HG03571 (cell line): ENCODE data around the gene CATSPER3.

Source experiments
- ATAC-seq: cut with Tn5 transposase; IDR thresholded peaks from one replicate; pipeline ENCODE4 v1.9.1; 2021; ENCODE audit not compliant: unreplicated experiment

Gene CATSPER3

DNA sequence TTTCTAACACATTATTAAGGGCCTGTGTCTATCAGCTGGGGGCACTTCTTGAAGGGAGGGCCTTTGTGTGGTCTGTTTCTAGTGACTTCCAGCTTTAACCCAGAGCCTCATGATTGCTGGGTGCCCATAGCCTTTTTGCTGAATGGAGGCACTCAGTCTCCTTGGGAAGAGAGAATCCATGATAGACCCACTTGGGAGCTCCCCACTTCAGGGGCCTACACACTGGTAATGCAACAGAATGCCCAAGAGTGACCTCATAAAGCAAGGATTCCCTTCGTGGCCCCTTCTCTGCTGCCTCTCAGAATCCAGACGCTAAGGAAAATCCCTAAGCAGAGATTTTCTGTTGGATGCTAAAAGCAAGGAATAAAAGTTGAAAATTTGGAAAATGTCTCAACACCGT is at the start of gene CATSPER3:
CATSPER3 (plus strand) TSS at position 301 of the 400 bp plus-strand sequence; CDS start at position 386, 85 bp downstream.
- ATAC-seq: no peak

DNA sequence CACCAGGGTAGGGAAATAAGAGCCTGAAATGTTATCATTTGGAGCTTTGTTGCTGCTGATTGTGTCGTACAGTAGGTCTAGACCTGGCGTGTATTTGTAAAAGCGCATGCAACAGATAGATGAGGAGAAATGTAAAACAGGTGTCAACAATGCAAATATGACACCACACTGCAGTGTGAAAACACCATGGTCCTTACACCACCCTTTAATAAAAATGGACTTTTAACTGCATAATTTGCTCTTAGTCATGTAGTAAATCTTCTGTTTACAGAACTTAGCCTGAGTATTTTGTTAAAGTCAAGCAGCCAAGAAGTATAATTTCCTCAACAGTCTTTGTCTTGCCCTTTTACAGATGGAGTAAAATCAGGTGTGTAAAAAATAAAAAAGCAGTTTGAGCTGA is 48.8 kb upstream of the CATSPER3 start:
- no peak for ATAC-seq

DNA sequence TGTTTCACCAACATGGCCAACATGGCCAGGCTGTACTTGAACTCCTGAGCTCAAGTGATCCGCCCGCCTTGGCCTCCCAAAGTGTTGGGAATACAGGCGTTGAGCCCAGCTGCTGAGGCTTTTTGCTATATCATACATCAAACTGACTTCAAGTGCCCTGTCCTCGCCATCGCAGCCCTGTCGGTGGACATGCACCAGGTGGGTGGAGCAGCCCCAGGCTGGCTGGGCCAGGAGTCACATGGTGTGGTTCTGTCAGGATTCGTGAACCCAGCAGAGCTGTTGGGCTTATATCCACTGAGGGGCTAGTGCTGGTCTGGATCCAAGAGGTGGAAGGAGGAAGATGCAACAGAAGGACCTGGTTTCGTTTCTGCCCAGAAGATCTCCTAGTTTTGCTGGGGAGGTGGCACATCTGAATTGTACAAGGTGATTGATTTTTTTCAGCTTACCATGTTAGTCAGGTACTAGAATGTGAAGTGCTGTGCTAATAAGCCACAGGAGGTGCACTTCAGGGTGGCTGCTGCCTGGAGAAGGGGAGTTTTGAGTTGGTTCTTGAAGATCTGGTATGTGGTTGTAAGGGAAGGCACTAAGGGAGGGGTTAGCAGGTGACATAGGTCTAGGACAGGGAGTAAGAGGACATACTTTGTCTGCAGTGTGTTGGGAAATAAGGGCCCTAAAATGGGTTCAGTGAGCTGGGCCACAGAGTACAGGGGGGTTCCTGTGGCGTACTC is 46.7 kb upstream of the CATSPER3 start:
- ATAC-seq: no peak

DNA sequence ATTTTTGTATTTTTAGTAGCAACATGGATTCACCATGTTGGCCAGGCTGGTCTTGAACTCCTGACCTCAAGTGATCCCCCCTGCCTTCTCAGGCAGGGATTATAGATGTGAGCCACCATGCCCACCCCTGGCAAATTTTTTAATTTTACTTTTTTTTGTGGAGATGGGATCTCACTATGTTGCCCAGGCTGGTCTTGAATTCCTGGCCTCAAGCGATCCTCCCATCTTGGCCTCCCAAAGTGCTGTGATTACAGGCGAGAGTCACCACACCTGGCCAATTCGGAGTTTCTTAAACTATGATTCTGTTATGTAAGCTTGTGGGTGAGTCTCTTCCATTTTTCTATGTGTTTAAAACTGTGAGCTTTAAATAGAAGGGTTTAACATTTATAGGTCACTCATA is 35.2 kb upstream of the CATSPER3 start:
- no peak for ATAC-seq

DNA sequence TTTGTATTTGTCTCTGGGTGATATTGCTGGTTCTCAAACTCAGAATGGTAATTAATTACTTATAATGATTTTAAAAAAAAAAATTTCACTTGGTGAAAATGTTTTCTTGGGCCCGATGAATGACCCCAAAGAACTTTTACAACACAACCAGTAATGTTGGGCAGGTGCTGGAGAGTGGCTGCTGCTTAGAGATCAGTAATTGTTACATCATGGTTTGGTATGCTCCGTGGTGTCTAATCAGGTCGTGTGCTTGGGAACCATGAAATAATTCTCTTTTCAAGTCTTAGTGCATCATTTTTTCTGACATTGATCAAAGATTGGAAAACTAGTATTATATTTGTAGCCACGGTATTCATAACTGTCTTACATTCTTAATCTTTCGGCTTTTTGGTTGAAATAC is 33.5 kb upstream of the CATSPER3 start:
- ATAC-seq: no peak

DNA sequence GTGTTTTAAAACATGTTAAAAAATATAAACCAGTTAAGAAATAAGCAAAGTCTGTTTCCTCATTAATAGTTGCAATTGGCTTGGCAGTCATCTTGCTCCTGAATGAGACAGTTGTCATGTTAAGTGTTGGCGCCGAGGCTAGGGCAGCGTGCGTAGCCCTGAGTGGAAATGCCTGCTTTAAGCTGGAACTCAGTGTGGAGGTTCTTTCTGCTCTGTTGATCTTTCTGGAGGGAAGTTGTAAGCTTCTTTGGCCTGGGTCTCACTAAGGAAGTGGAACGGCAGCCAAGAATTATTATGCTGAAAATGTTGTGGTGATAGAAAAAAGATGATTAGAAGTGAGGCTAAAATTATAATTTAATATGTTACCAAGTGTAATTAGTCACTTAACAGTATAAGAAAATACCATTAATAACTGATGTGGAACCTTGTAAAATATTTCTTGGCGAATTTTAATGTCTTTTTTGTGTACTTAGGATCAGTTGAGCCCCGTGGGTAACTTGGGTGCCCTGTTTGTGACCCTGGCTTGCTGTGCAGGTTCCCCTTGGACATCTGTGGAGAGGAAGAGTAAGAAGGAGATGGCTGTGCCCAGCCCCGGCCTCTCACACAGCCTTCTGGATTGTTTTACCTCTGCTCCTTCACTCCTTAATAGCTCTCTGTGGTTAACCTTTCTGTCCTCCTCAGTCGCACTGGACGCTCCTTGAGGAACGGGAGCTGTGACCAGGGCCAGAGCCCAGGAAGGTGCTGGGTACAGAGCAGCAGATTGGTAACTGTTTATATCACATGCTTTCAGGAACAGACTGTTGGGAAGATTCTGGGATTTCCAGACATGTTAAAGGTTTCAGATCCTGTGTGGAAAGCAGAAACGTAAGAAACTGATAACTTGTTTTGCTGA is 31.8 kb upstream of the CATSPER3 start:
- no peak for ATAC-seq

DNA sequence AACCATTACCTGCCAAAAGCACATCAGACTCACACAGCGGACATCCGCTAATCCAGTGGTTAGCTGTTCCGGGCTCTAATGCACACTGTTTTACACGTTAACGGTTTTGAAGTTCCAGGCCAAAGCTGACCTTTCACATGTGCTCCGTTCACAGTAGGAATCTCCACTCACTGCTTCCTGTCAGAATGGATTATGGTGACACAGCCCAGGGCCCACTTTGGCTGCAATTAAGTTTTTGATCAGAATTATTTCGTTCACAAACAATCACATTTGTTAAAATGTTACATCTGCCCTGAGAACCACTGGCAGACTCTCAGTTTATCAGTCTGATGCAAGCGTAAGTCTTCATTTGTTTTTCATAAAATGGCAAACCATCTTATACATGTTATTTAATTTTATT is 30.2 kb upstream of the CATSPER3 start:
- ATAC-seq: no peak

DNA sequence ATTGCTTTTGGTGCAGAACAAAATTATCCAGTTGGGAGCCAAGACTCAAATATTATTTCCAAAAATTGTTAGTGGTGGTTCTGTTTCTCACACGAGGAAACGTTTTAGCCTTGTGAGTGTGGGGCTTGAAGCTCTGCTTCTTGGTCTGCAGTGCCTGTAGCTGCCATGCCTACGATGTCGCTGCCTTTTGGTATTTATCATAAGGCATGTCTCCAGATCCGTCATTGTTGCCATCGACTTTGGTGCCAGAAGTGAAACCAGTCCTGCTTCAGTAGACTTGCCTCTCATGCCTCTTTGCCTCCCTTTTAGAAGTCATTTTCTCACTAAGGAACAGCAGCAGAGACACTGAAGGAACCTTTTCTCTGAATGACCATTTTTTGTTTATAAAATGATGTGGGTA is 29.7 kb upstream of the CATSPER3 start:
- ATAC-seq: no peak

DNA sequence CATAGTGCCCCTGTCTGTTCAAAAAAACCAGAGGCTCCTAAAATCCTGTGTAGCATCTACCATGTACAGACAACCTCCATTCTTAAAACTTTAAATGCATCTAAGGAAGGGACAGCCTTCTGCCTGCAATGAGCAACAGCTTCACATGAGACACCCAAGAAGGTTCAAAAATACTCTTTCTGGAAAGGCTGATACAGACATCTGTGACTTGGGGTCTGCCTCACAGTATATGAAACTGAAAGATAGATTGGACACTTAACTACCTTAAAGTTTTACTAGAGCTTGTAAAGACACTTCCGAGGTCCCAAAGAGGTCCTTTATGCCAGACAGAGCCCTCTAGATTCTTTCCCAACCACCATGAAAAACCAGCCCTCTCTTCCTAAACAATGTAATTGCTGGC is 28.2 kb upstream of the CATSPER3 start:
- ATAC-seq: no peak

DNA sequence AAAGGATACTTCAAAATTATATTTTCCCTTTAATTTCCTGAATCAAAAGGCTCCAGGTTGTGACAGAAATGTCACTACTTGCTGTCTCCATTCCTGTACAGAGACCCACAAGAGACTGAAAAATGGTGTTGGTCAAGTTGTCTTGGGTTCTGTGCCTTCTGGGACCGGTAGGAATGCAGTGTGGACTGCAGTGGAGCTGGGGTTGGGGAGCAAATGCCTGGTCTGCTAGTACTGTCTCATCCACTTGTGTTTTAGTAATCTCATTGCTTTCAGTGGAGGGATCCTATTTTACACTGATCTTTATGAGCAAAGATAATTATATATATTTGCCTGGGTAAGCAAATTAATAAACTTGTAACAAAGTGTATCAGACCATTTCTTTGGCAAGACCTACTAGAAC is 24.2 kb upstream of the CATSPER3 start:
- ATAC-seq: no peak

DNA sequence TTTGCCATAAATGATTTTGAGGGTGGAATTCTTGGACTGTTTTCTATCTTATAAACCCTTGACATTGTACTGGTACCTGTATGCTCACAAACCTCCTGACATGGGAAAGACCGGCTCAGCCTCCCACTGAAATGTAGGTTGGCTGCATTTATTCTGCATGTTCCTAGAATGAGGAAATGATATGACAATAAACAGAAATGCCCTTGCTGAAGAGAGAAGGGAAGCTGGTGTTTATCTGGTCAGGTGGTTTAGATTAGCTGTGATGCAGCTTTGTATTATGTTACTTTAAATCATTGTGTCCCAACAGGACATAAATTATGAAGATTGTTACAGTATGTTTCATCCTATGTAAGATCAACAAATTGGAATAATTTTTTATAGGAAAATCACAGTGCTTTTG is 23.1 kb upstream of the CATSPER3 start:
- ATAC-seq: no peak

DNA sequence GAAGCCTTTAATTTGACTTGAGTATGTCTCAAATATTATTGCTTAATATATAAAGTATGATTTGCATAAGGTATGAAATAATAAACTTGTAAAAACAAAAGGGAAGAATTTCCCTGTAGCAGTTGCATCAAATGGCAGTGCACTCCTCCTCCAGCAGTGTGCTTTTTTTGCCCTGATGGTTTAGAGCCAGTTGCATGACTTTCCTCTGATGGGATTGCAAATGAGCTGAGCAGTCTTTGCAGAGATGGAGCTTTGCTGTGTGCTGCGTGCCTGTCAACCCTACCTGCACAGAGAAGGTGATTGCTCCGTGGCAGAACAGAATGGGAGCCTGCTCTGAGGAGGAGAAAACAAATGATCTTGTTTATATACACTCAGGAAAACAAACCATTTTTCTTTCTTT is 22.7 kb upstream of the CATSPER3 start:
- no peak for ATAC-seq

DNA sequence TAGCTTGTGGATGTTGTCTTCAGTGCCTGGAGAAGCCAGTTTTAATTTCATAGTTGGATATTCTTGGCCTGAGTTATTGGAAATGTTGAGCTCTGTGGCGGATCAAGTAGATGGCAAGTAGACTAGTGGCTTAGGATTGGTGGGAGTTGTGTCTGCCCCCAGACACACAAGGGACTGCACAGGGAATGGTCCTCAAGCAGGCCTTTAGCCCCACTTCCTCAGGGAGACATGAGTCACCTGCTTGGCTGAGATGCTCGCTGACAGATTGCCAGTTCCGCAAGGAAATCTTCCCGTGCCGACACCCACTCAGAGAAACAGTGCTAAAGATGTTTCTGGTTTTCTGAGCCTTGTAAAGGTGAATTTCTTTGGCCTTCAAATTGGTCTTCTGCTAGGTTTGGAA is 18.8 kb upstream of the CATSPER3 start:
- ATAC-seq: no peak

DNA sequence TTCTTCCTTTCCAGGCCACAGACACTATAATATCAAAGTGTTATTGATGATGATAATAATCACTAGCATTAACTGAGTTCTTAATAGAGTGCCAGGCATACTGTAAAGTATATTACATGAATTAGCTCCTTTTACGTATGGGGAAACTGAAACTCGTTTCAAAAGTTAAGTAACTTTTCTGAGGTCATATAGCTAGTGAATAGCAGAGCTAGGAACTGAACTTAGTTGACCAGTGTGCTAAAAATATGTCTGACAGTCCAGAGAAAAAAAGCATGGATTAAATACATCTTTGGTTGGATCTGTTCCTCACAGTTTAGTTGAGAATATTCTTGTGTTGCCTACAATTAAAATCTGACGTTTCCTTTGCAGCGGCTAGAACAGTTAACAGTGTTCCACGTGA is 18.4 kb upstream of the CATSPER3 start:
- no peak for ATAC-seq

DNA sequence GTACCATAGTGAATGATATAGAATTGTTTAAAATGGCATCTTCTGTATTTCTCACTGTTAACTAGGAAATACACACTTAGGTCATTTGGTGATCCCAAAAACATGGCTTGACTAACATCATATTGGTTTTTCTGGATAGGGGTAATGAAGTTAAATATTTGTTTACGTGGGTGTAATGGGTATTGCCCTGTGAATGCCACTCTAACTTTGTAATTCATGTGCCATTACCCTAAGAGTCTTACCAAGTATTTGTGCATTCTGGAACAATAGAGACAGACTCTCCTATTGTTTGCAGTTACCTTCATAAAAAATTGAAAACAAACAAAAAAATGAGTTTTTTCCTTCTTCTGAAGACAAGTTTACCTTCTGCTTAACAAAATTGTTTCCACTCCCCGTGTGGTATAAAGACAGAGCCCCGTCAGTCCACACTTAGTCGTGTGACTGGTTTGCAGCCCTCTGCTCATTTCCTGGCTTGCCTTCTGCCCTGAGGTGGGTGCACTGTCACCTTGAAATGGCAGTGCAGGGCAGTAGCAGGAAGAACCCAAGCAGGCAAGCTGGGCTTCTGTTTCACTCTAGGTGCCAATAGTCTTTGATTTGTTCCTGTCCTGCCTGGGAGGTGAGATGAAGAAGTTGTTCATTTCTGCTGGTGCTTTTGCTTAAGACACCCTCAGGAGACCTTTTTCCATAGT is 9.6 kb upstream of the CATSPER3 start:
- no peak for ATAC-seq

DNA sequence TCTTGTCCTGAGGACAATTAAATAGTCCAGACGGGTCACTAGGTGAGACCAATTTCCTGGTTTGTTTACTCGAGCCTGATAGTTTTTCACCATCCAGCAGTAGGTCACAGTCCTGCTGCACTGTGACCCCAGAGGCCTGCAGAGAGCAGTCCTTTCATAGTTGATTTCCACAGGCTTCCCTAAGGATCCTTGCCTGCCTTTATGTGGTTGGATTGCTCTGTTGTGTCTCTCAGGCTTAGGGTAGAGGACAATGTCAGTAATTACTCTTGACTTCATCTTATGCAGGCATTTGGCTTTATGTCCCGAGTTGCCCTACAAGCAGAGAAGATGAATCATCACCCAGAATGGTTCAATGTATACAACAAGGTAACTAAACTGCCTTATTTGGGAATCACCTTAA is 9.0 kb upstream of the CATSPER3 start:
- no peak for ATAC-seq

DNA sequence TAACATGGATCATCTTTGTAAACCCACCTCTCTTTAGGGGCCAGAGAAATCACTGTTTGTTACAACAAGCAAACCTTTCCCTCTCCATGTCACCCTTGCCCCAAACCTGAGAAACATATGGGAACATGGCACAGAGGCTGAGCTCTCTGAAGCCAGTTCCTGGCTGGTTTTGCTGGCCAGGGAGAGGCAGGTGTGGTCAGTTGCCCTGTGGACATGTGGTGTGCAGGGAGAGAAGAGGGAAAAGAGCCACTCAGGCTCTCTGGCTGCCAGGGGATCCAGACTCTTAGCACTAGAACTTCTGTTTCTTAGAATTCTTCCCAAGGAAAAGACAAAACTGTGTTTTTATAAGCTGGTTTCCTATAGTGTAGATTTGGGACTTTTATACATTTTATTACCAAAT is 4.6 kb upstream of the CATSPER3 start:
- no peak for ATAC-seq

DNA sequence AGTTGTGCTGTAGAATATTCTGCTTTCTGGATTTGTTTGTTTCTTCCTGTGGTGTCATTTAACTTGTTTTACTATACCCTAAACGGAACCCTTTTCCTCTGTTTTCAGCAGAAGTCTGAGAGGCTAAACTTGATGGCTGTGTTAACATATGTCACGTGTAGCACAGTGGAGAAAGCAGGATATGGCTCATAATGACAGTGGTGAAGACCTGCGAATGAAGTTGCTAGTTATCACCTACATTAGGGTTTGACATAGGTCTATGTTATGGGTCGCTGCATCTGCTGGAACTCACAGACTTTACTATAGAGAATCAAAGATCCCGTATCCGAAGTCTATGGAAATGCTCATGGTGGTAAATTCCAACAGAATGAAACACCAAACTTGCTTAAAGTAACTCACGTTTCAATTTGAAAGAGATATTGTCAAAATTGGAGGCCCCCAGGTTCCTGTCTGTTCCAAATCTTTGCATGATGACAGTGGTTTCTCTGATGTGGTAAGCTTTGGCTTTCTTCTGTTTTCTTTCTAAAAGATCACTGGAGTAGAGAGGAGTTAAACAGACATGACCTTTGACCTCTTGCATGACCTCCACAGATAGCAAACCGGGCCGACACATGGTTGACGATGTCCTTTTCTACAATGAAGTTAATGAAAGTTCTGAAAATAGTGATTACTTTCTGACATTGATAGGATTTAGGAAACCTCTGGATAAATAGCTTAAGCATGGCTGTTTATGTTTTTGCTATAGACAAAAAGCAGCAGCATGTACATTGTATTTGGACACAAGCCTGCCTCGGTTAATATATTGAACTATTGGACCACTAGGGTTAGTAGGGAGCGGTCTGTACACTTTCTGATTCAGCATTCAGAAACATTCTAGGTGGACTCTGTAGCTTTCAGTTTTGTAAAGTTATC is 3.1 kb upstream of the CATSPER3 start:
- ATAC-seq: no peak

DNA sequence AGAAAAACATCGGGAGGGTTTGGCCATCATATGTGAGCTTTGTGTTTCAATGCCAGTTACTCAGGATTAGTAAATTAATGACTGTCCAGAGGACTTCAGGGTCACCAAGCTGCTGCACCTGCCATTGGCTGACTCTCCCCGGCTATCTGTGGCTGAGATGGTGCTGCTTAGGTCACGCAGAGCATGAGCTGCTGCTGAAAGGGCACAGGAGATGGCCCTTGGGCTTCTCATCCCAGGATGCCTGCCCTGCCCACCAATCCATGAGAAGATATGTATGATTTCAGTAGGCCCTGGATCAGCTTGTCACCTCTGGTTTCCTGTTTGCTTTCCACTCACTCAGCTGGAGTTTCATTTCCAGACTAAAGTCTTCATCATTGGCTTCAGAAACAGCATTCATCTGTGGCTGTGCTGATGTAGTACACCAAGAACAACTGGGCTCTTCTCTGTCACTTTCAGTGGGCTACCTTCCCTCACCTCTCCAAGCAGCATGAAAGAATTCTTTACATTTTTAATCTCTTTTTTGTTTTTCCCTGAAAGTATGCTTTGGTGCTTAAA is 2.4 kb upstream of the CATSPER3 start:
- no peak for ATAC-seq

DNA sequence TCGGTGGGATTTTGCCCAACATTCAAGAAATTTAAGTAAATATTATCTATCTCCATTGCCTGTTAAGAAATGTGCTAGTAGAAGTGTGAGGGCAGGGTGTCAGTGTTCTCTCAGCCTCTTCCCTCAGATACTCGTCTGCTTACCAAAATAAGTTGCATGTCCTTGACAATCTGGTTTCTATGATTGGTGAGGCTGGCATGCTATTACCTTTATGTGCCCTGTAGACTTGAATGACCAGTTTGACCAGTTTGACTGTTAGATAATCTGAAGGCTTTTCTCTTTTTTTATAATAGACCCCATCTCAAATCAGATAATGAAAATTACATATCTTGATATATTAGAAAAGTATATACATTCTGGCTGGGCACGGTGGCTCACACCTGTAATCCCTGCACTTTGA is 348 bp downstream of the CATSPER3 start:
- ATAC-seq: no peak
